ENCODE measurements around the gene RET. TPM values are rescaled to one million over a fixed set of nuclear protein-coding genes. Genes with fewer than 3 reads are reported as not detected.
A peak's percentile ranks its signal among the peaks of the same experiment; 100 is the strongest.

Gene RET
- total RNA-seq, 2 donors from 2014 or later: 1.2 to 3.5 TPM

GRCh38 chr10:43135064-43135463, 58.2 kb downstream of the RET start:
- Histone ChIP-seq H3K4me1 (ENCODE audit: control insufficient read depth, insufficient read depth, low read length) (no peaks in the 10 kb centered on the region), H3K9ac (ENCODE audit: extremely low read depth, low read length, poor library complexity, severe bottlenecking) (no peak overlapping the region), H3K27ac (ENCODE audit: low read depth, low read length) (no peak overlapping the region), H3K27me3 (ENCODE audit: control insufficient read depth, insufficient read depth, low read length, poor library complexity, severe bottlenecking) (no peaks in the 10 kb centered on the region), H3K36me3 (ENCODE audit: control insufficient read depth, insufficient read depth, low read length) (no peaks in the 10 kb centered on the region), H3K4me3 (ENCODE audit: low read length) (no peak overlapping the region), H3K9me3 (ENCODE audit: control insufficient read depth, low read length) (no peaks in the 10 kb centered on the region)
- H3K4me3 Mint-ChIP-seq: no peak overlapping the region
- no peaks in the 10 kb centered on the region for H3K27me3 Mint-ChIP-seq (ENCODE audit: insufficient read depth)
- no peaks in the 10 kb centered on the region for H3K36me3 Mint-ChIP-seq (ENCODE audit: low read depth)
- 81 to 95% methylated on average over 3 to 5 of the region's 5 CpGs for WGBS, 2 experiments (ENCODE audit: insufficient coverage in 1 of 2, insufficient read length in 1 of 2)
- peaks cover 10% of the 10 kb centered on the region for H3K4me1 Mint-ChIP-seq
- no peak for DNase-seq
- H3K27ac Mint-ChIP-seq: no peak overlapping the region
- TF ChIP-seq CTCF (conservative IDR thresholded peaks at IDR 0.05): no peak
- no peaks in the 10 kb centered on the region for H3K9me3 Mint-ChIP-seq

- no peak for DNase-seq
- Histone ChIP-seq H3K9ac (ENCODE audit: extremely low read depth, low read length, poor library complexity, severe bottlenecking) (no peak overlapping the region), H3K27me3 (ENCODE audit: control insufficient read depth, insufficient read depth, low read length, poor library complexity, severe bottlenecking) (no peaks in the 10 kb centered on the region), H3K4me3 (ENCODE audit: low read length) (no peak overlapping the region), H3K9me3 (ENCODE audit: control insufficient read depth, low read length) (no peaks in the 10 kb centered on the region), H3K36me3 (ENCODE audit: control insufficient read depth, insufficient read depth, low read length) (no peaks in the 10 kb centered on the region), H3K4me1 (ENCODE audit: control insufficient read depth, insufficient read depth, low read length) (no peaks in the 10 kb centered on the region), H3K27ac (ENCODE audit: low read depth, low read length) (no peak overlapping the region)
- Mint-ChIP-seq H3K4me1 (peaks cover 10% of the 10 kb centered on the region), H3K9me3 (no peaks in the 10 kb centered on the region), H3K27me3 (ENCODE audit: insufficient read depth) (no peaks in the 10 kb centered on the region), H3K36me3 (ENCODE audit: low read depth) (no peaks in the 10 kb centered on the region), H3K27ac (no peak overlapping the region), H3K4me3 (no peak overlapping the region)
- TF ChIP-seq CTCF (conservative IDR thresholded peaks at IDR 0.05): no peak
- 92 to 100% methylated on average over 2 of the region's 2 CpGs for WGBS, 2 experiments (ENCODE audit: insufficient coverage in 1 of 2, insufficient read length in 1 of 2)
These were observed 58.8 kb downstream of the RET start for GRCh38 chr10:43135656-43136055.

- no peak overlapping the region for H3K27ac Mint-ChIP-seq
- peak; percentile 31 for DNase-seq
- H3K9me3 Mint-ChIP-seq: no peaks in the 10 kb centered on the region
- Histone ChIP-seq H3K36me3 (ENCODE audit: control insufficient read depth, insufficient read depth, low read length) (no peaks in the 10 kb centered on the region), H3K9me3 (ENCODE audit: control insufficient read depth, low read length) (no peaks in the 10 kb centered on the region), H3K4me3 (ENCODE audit: low read length) (no peak overlapping the region), H3K27me3 (ENCODE audit: control insufficient read depth, insufficient read depth, low read length, poor library complexity, severe bottlenecking) (no peaks in the 10 kb centered on the region), H3K9ac (ENCODE audit: extremely low read depth, low read length, poor library complexity, severe bottlenecking) (no peak overlapping the region), H3K4me1 (ENCODE audit: control insufficient read depth, insufficient read depth, low read length) (no peaks in the 10 kb centered on the region), H3K27ac (ENCODE audit: low read depth, low read length) (no peak overlapping the region)
- H3K27me3 Mint-ChIP-seq (ENCODE audit: insufficient read depth): no peaks in the 10 kb centered on the region
- peaks cover 10% of the 10 kb centered on the region for H3K4me1 Mint-ChIP-seq
- TF ChIP-seq CTCF (conservative IDR thresholded peaks at IDR 0.05): no peak
- H3K36me3 Mint-ChIP-seq (ENCODE audit: low read depth): no peaks in the 10 kb centered on the region
- 95% methylated on average over 5 of the region's 5 CpGs for WGBS, 2 experiments (ENCODE audit: insufficient coverage in 1 of 2, insufficient read length in 1 of 2)
- peak overlapping the region; percentile 88 for H3K4me3 Mint-ChIP-seq
These were observed 59.6 kb downstream of the RET start for GRCh38 chr10:43136432-43136831.
